ENCODE results near the gene ISX. TPM values are rescaled to one million over a fixed set of nuclear protein-coding genes. Genes with fewer than 3 reads are reported as not detected.

The ISX gene
- total RNA-seq, 2 donors from 2014 or later = not detected

Other genes starting within 250 kb of the ISX start
- gene HMGXB4, start 191.3 kb downstream of the ISX start, total RNA-seq = 10 to 100 TPM; 35.3 to 36.9 TPM
- 10 to 100 TPM; 21.5 to 60.0 TPM for gene TOM1, start 233.7 kb downstream of the ISX start, total RNA-seq